HG03025 (cell line): ENCODE measurements around the gene KIF26B.
"Not testable (repeated sequence)": the region's sequence is repeated elsewhere in the genome, so short reads cannot be mapped to it uniquely, and the experiment has no call there.

ENCODE experiments used
- ATAC-seq: cut with Tn5 transposase; IDR thresholded peaks from one replicate; pipeline ENCODE4 v1.9.1; 2021; ENCODE audit warnings: mild to moderate bottlenecking, moderate library complexity; ENCODE audit not compliant: unreplicated experiment, low FRiP score

The KIF26B gene

GRCh38 chr1:245686006-245686405, 531.2 kb downstream of the KIF26B start:
- ATAC-seq: no peak

GRCh38 chr1:245686446-245687030, 531.8 kb downstream of the KIF26B start:
- ATAC-seq: no peak

DNA sequence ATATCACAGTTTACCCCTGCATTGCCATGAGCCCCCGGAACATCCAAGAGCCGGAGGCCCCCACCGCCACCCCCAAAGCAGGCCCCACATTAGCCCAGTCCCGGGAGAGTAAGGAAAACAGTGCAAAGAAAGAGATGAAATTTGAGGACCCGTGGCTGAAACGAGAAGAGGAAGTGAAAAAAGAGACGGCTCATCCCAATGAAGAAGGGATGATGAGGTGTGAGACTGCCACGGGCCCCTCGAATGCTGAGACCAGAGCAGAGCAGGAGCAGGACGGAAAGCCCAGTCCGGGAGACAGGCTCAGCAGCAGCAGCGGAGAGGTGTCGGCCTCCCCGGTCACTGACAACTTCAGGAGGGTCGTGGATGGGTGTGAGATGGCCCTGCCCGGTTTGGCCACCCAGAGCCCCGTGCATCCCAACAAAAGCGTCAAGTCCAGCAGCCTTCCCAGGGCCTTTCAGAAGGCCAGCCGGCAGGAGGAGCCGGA, 532.4 kb downstream of the KIF26B start:
- no peak for ATAC-seq

- ATAC-seq: no peak
These were observed 533.1 kb downstream of the KIF26B start for GRCh38 chr1:245687636-245688535.

GRCh38 chr1:245688536-245689453, 534.0 kb downstream of the KIF26B start:
- ATAC-seq: no peak

- ATAC-seq: no peak
These were observed 535.4 kb downstream of the KIF26B start for GRCh38 chr1:245690156-245690690.

GRCh38 chr1:245690946-245691541, 536.3 kb downstream of the KIF26B start:
- no peak for ATAC-seq

GRCh38 chr1:245691897-245692296, 537.1 kb downstream of the KIF26B start:
- no peak for ATAC-seq

- ATAC-seq: no peak
These were observed 537.5 kb downstream of the KIF26B start for GRCh38 chr1:245692318-245692717.

- ATAC-seq: no peak
These were observed 538.5 kb downstream of the KIF26B start for GRCh38 chr1:245693116-245693793.

GRCh38 chr1:245693941-245694752, 539.4 kb downstream of the KIF26B start:
- no peak for ATAC-seq

DNA sequence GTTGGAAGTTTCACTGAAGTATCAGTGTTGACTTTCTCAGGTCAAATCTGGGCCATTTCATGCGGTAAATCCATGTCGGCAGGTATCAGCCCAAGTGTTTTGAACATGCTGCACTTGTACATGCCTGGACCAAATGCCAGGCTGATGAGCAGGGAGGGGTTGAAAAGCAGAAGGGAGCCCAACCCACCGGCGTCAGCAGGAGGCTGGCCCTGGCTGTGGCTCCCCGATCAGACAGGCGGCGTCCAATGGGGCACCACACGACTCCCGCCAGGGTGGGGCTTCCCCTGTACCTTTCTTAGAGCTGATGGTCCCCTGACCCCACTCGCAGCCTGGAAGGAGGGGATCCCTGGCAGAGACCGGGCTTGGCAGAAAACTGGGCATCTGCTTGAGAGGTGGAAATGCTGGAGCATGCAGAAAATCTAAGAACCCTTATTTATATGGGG, 540.0 kb downstream of the KIF26B start:
- no peak for ATAC-seq

GRCh38 chr1:245695211-245695610, 540.4 kb downstream of the KIF26B start:
- ATAC-seq: no peak

DNA sequence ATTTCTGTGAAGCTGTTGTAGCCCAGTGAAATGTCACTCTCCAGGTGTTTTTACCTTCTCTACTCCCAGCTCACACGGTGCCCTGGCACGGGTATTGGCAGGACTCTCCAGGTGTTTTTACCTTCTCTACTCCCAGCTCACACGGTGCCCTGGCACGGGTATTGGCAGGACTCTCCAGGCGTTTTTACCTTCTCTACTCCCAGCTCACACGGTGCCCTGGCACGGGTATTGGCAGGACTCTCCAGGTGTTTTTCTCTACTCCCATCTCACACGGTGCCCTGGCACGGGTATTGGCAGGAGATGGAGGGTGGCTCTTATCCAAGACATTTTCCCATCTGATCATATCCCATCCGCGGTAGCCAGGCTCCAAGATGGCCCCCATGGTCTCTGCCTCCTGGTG, 540.9 kb downstream of the KIF26B start:
- not testable (repeated sequence) for ATAC-seq

GRCh38 chr1:245698116-245698515, 543.3 kb downstream of the KIF26B start:
- ATAC-seq: no peak

DNA sequence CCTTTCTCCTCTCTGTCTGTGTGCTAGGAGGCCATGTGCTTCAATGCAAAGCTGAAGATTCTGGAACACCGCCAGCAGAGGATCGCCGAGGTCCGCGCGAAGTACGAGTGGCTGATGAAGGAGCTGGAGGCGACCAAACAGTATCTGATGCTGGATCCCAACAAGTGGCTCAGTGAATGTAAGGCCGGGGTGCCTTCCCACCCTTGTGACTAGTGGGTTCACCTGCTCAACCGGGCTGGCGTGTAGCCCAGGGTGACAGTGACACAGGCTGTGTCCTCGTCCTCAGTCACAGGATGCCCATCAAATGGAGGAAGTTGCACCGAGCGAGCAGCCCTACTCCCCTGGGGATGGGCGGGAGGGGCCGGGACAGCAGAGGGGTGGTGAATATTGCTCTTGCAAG, 544.1 kb downstream of the KIF26B start:
- ATAC-seq: no peak

GRCh38 chr1:245700631-245701030, 545.8 kb downstream of the KIF26B start:
- no peak for ATAC-seq

- ATAC-seq: no peak
These were observed 546.8 kb downstream of the KIF26B start for GRCh38 chr1:245701631-245702030.

DNA sequence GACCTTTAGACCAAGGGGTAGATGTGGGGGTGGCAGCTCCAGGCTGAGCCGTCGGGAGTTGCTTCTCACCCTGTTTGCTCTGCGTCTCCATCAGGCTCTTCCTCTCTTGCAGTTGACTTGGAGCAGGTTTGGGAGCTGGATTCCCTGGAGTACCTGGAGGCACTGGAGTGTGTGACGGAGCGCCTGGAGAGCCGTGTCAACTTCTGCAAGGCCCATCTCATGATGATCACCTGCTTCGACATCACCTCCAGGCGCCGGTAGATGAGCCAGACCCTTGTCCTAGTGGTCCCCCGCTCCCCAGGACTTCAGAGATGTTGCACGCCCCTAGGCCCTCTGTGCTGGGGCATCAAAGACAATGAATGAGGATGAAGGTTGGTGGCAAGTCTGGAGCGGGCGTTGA, 547.6 kb downstream of the KIF26B start:
- ATAC-seq: no peak
